Measurements from ENCODE around the gene HDAC5.

DNA sequence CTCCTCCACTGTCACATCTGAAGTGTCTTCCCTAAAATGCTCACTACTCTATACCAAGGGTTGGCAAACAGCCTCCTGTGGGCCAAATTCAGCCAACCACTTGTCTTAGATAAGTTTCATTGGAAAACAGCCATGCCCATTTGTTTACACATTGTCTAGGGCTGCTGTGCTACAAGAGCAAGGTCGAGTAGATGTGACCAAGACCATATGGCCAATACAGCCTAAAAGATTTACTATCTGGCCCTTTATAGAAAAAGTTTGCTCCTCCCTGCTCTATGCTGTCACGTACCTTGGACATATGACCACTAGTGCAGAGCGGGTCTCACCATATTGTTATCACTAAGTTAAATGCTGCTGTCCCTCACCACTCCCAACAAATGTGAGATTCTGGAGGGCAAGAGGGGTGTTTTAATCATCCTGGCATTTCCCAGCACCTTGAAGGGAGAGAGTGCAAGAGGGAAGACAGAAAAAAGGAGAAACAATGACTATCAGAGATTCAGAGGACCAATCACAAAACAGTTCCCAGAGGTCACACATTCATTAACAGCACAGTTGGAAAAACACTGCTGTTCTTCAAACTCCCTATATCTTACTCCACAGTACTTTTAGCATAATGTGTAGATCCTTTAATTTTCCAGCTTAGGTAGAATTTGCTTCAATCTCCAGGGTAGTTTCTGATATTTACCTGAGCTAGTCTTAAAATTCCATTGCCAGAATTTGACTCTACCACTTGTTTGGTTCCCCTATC lies 70.1 kb downstream of the HDAC5 start:
- TF ChIP-seq, protein P1, sequence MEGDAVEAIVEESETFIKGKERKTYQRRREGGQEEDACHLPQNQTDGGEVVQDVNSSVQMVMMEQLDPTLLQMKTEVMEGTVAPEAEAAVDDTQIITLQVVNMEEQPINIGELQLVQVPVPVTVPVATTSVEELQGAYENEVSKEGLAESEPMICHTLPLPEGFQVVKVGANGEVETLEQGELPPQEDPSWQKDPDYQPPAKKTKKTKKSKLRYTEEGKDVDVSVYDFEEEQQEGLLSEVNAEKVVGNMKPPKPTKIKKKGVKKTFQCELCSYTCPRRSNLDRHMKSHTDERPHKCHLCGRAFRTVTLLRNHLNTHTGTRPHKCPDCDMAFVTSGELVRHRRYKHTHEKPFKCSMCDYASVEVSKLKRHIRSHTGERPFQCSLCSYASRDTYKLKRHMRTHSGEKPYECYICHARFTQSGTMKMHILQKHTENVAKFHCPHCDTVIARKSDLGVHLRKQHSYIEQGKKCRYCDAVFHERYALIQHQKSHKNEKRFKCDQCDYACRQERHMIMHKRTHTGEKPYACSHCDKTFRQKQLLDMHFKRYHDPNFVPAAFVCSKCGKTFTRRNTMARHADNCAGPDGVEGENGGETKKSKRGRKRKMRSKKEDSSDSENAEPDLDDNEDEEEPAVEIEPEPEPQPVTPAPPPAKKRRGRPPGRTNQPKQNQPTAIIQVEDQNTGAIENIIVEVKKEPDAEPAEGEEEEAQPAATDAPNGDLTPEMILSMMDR (IDR thresholded peaks at IDR 0.05): no peak
- TF ChIP-seq POLR2A (IDR thresholded peaks at IDR 0.05): no peak
